PFSK-1 (cell line): ENCODE measurements around the gene MARCHF10.

Experiments
- FOXP2 ChIP-seq: optimal IDR thresholded peaks from 2 replicates; pipeline ENCODE3; 2011; ENCODE audit warnings: borderline replicate concordance, control low read depth, inconsistent platforms; ENCODE audit not compliant: insufficient read depth; ENCODE audit errors: extremely low read length, extremely low read depth
- POLR2AphosphoS5 ChIP-seq: IDR thresholded peaks from 2 replicates; pipeline ENCODE4 v1.6.1; 2012; ENCODE audit warnings: low read depth, mild to moderate bottlenecking, control low read depth, low read length, moderate library complexity
- REST ChIP-seq, 2 experiments: IDR thresholded peaks; 2 replicates each; pipeline versions ENCODE4 v1.6.1 to v1.8.0; 2011 to 2012; ENCODE audit warnings: low read depth in 2 of 2, low read length in 2 of 2, control low read depth in 1 of 2, inconsistent platforms in 1 of 2, mild to moderate bottlenecking in 1 of 2, moderate library complexity in 1 of 2; ENCODE audit not compliant: insufficient read depth in 1 of 2
- SIN3A ChIP-seq: IDR thresholded peaks from 2 replicates; pipeline ENCODE4 v1.6.1; 2012; ENCODE audit warnings: mild to moderate bottlenecking, low read length, moderate library complexity, borderline replicate concordance; ENCODE audit not compliant: insufficient read depth
- TAF1 ChIP-seq: IDR thresholded peaks from 2 replicates; pipeline ENCODE4 v1.6.1; 2012; ENCODE audit warnings: low read length, control low read depth, borderline replicate concordance; ENCODE audit not compliant: insufficient read depth

Gene MARCHF10

GRCh38 chr17:62715882-62716390 is 92.2 kb downstream of the MARCHF10 start:
- no peak for TF ChIP-seq POLR2AphosphoS5
- no peak for TF ChIP-seq TAF1
- no peak for TF ChIP-seq FOXP2

- TF ChIP-seq TAF1 (no peak), FOXP2 (no peak), POLR2AphosphoS5 (no peak), REST (IDR thresholded peaks at IDR 0.05; ENCODE audit: insufficient read depth in 1 of 2, low read depth in 2 of 2, low read length in 2 of 2) (no peak), SIN3A (no peak)
These were observed 93.9 kb downstream of the MARCHF10 start for GRCh38 chr17:62714016-62714777.

GRCh38 chr17:62713086-62713881 is 94.8 kb downstream of the MARCHF10 start:
- no peak for TF ChIP-seq REST (IDR thresholded peaks at IDR 0.05; ENCODE audit: insufficient read depth in 1 of 2, low read depth in 2 of 2, low read length in 2 of 2)

GRCh38 chr17:62712171-62712581 is 95.9 kb downstream of the MARCHF10 start:
- no peak for TF ChIP-seq TAF1
- no peak for TF ChIP-seq POLR2AphosphoS5
- no peak for TF ChIP-seq FOXP2
- TF ChIP-seq SIN3A: no peak
- no peak for TF ChIP-seq REST (IDR thresholded peaks at IDR 0.05; ENCODE audit: insufficient read depth in 1 of 2, low read depth in 2 of 2, low read length in 2 of 2)

- TF ChIP-seq FOXP2 (no peak), SIN3A (no peak), TAF1 (no peak), REST (IDR thresholded peaks at IDR 0.05; ENCODE audit: insufficient read depth in 1 of 2, low read depth in 2 of 2, low read length in 2 of 2) (no peak), POLR2AphosphoS5 (no peak)
These were observed 99.5 kb downstream of the MARCHF10 start for GRCh38 chr17:62708587-62708986.
